Measurements from ENCODE around the gene GPRASP1.

The GPRASP1 gene

DNA sequence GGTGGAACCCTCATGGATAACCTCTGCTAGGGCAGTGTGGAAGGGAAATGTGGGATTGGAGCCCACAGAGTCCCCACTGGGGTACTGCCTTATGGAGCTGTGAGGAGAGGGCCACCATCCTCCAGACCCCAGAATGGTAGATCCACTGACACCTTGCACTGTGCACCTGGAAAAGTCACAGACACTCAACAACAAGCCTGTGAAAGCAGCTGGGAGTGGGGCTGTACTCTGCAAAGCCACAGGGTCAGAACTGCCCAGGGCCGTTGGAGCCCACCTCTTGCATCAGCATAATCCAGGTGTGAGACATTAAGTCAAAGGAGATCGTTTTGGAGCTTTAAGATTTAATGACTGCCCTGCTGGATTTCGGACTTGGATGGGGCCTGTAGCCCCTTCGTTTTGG, 40.4 kb upstream of the GPRASP1 start:
- H3K27me3 ChIP-seq (ENCODE audit: insufficient read depth, low read length, poor library complexity) = no peaks in the 10 kb centered on the region
- H3K27ac ChIP-seq (ENCODE audit: low read length) = no peak overlapping the region
- H4K20me1 ChIP-seq (ENCODE audit: insufficient read depth, low read length) = no peaks in the 10 kb centered on the region

DNA sequence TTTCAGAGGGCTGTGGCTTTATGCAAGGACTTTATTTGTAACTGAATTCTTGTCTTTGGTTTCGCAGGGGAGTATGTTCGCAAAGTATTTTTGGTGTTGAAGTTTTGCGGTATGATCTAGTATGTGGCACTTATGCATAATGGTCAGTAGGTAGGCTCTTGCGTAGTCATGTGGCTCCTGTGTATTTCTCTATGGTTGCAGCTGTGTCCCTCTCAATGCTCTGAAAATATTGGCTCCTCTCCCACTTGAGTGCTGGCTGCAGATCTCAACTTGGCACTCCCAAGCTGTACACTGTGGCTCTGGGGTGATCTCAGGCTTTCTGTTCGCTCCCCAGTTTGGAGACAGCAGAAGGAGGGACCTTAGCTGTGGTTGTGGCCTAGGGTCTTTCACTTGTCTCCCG, 27.2 kb upstream of the GPRASP1 start:
- H3K4me2 ChIP-seq (ENCODE audit: insufficient read depth, low read length) = no peak overlapping the region
- DNase-seq (no peak), ATAC-seq (ENCODE audit: insufficient read depth, low read depth) (no peak)
- H3K27ac ChIP-seq (ENCODE audit: low read length) = no peak overlapping the region
- no peaks in the 10 kb centered on the region; the same call in 1 of the 2 replicates for H3K79me2 ChIP-seq (ENCODE audit: insufficient read depth, low read length)
- H3K27me3 ChIP-seq (ENCODE audit: insufficient read depth, low read length, poor library complexity) = no peaks in the 10 kb centered on the region
- H3K9me3 ChIP-seq (ENCODE audit: insufficient read depth, low read length, severe bottlenecking) = peaks cover 5% of the 10 kb centered on the region
- TF ChIP-seq CTCF (IDR thresholded peaks at IDR 0.05; ENCODE audit: borderline replicate concordance, extremely low read depth, low read length, poor library complexity, severe bottlenecking) = no peak
- no peak for TF ChIP-seq EZH2 (IDR thresholded peaks at IDR 0.05; ENCODE audit: borderline replicate concordance, low read depth, low read length, severe bottlenecking)
- H3K36me3 ChIP-seq (ENCODE audit: insufficient read depth, low read length) = no peaks in the 10 kb centered on the region; the same call in 1 of the 2 replicates
- no peak overlapping the region for H3K9ac ChIP-seq (ENCODE audit: low read depth, low read length)
- H2AFZ ChIP-seq (ENCODE audit: low read depth, low read length) = no peak overlapping the region
- H3K4me3 ChIP-seq (ENCODE audit: low read depth in 1 of 2, low read length in 2 of 2) = no peak overlapping the region
- peaks cover 12% of the 10 kb centered on the region for H3K4me1 ChIP-seq (ENCODE audit: insufficient read depth, low read length)
- H4K20me1 ChIP-seq (ENCODE audit: insufficient read depth, low read length) = no peaks in the 10 kb centered on the region

More for the DNA sequence above, 40.4 kb upstream of the GPRASP1 start:
- Histone ChIP-seq H3K4me1 (ENCODE audit: insufficient read depth, low read length) (no peaks in the 10 kb centered on the region; the same call in 1 of the 2 replicates), H3K4me2 (ENCODE audit: insufficient read depth, low read length) (no peak overlapping the region), H3K79me2 (ENCODE audit: insufficient read depth, low read length) (0 out of 2 replicates have a peak, but pooled peaks cover 6% of the 10 kb centered on the region), H3K36me3 (ENCODE audit: insufficient read depth, low read length) (peaks cover 9% of the 10 kb centered on the region; the same call in 1 of the 2 replicates), H3K4me3 (ENCODE audit: low read depth in 1 of 2, low read length in 2 of 2) (no peak overlapping the region), H3K9ac (ENCODE audit: low read depth, low read length) (no peak overlapping the region), H2AFZ (ENCODE audit: low read depth, low read length) (no peak overlapping the region), H3K9me3 (ENCODE audit: insufficient read depth, low read length, severe bottlenecking) (no peaks in the 10 kb centered on the region)
- ATAC-seq (ENCODE audit: insufficient read depth, low read depth) (no peak), DNase-seq (no peak)
- TF ChIP-seq CTCF (IDR thresholded peaks at IDR 0.05; ENCODE audit: borderline replicate concordance, extremely low read depth, low read length, poor library complexity, severe bottlenecking) (no peak), EZH2 (IDR thresholded peaks at IDR 0.05; ENCODE audit: borderline replicate concordance, low read depth, low read length, severe bottlenecking) (no peak)

DNA sequence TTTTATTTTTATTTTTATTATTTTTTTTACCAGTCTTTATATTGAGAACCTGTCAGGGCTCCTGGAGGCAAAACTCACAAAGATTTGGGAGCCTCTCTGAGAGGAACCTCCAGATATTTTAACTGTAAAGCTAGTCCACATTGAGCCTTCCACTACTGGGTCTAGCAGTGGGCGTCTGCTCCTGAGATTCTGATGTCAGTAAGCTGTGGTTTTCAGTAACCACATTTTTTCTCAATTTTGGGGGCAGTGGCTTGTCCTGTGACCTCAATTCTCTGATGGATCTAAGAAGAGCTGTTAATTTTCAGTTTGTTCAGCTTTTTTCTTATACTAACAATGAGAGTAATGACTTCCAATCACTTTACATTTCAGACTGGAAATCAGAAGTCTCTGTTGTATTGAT, 23.6 kb upstream of the GPRASP1 start:
- TF ChIP-seq EZH2 (IDR thresholded peaks at IDR 0.05; ENCODE audit: borderline replicate concordance, low read depth, low read length, severe bottlenecking) = no peak
- Histone ChIP-seq H3K9me3 (ENCODE audit: insufficient read depth, low read length, severe bottlenecking) (no peaks in the 10 kb centered on the region), H3K27me3 (ENCODE audit: insufficient read depth, low read length, poor library complexity) (no peaks in the 10 kb centered on the region), H3K4me1 (ENCODE audit: insufficient read depth, low read length) (peaks cover 12% of the 10 kb centered on the region), H3K9ac (ENCODE audit: low read depth, low read length) (no peak overlapping the region), H4K20me1 (ENCODE audit: insufficient read depth, low read length) (no peaks in the 10 kb centered on the region), H3K4me2 (ENCODE audit: insufficient read depth, low read length) (no peak overlapping the region), H3K27ac (ENCODE audit: low read length) (no peak overlapping the region), H3K79me2 (ENCODE audit: insufficient read depth, low read length) (no peaks in the 10 kb centered on the region), H3K4me3 (ENCODE audit: low read depth in 1 of 2, low read length in 2 of 2) (no peak overlapping the region), H3K36me3 (ENCODE audit: insufficient read depth, low read length) (no peaks in the 10 kb centered on the region; the same call in none of the 2 replicates), H2AFZ (ENCODE audit: low read depth, low read length) (no peak overlapping the region)
- ATAC-seq (ENCODE audit: insufficient read depth, low read depth) = peak; percentile 88
- DNase-seq = peak; percentile 32

GRCh38 chrX:102637561-102637960, 13.7 kb upstream of the GPRASP1 start:
- Histone ChIP-seq H3K79me2 (ENCODE audit: insufficient read depth, low read length) (no peaks in the 10 kb centered on the region), H3K9ac (ENCODE audit: low read depth, low read length) (no peak overlapping the region), H3K27ac (ENCODE audit: low read length) (no peak overlapping the region), H3K4me1 (ENCODE audit: insufficient read depth, low read length) (no peaks in the 10 kb centered on the region), H3K4me3 (ENCODE audit: low read depth in 1 of 2, low read length in 2 of 2) (no peak overlapping the region), H2AFZ (ENCODE audit: low read depth, low read length) (no peak overlapping the region), H3K4me2 (ENCODE audit: insufficient read depth, low read length) (no peak overlapping the region), H3K36me3 (ENCODE audit: insufficient read depth, low read length) (no peaks in the 10 kb centered on the region), H4K20me1 (ENCODE audit: insufficient read depth, low read length) (no peaks in the 10 kb centered on the region), H3K9me3 (ENCODE audit: insufficient read depth, low read length, severe bottlenecking) (no peaks in the 10 kb centered on the region), H3K27me3 (ENCODE audit: insufficient read depth, low read length, poor library complexity) (no peaks in the 10 kb centered on the region)
- TF ChIP-seq CTCF (IDR thresholded peaks at IDR 0.05; ENCODE audit: borderline replicate concordance, extremely low read depth, low read length, poor library complexity, severe bottlenecking) (no peak), EZH2 (IDR thresholded peaks at IDR 0.05; ENCODE audit: borderline replicate concordance, low read depth, low read length, severe bottlenecking) (no peak)
- ATAC-seq (ENCODE audit: insufficient read depth, low read depth) (no peak), DNase-seq (no peak)
